Breast epithelium (tissue), 4 donors: ENCODE data around the gene RFX3. TPM values are rescaled to one million over a fixed set of nuclear protein-coding genes. Genes with fewer than 3 reads are reported as not detected.

Experiments
- DNase-seq, 2 donors: peaks; one replicate each; pipeline ENCODE4 v3.0.0-alpha.2; 2019; ENCODE audit warnings: low spot score in 2 of 2
- H3K27ac ChIP-seq, 2 donors: fragments of 200-600 bp; sonication (generic) in 1 of 2; one replicate each; pipeline ENCODE4 v1.5.1; 2016 to 2019; ENCODE audit warnings: mild to moderate bottlenecking in 1 of 2
- H3K27me3 ChIP-seq, 2 donors: fragments of 200-600 bp; sonication (generic) in 1 of 2; one replicate each; pipeline versions ENCODE4 v1.5.1 to v1.6.0; 2017 to 2019; ENCODE audit warnings: control low read depth in 1 of 2, mild to moderate bottlenecking in 1 of 2
- H3K36me3 ChIP-seq: fragments of 200-600 bp; one replicate; pipeline ENCODE4 v1.5.1; 2019
- H3K4me1 ChIP-seq, 2 donors: fragments of 200-600 bp; sonication (generic); one replicate each; pipeline ENCODE4 v1.5.1; 2016 to 2019; ENCODE audit warnings: control low read depth in 1 of 2
- H3K4me3 ChIP-seq, 3 donors: fragments of 200-600 bp; sonication (generic); 1 replicate in 2 of 3; 2 replicates in 1 of 3; pipeline ENCODE4 v1.5.1; 2016 to 2019; ENCODE audit warnings: mild to moderate bottlenecking in 3 of 3, moderate library complexity in 2 of 3
- H3K9me3 ChIP-seq, 2 donors: fragments of 200-600 bp; sonication (generic) in 1 of 2; one replicate each; pipeline ENCODE4 v1.5.1; 2016 to 2019; ENCODE audit warnings: control low read depth in 1 of 2
- POLR2A ChIP-seq: fragments of 450-650 bp; IDR thresholded peaks from one replicate; pipeline ENCODE4 v1.6.1; 2016; ENCODE audit warnings: antibody characterized with exemption, mild to moderate bottlenecking, moderate library complexity
- POLR2AphosphoS5 ChIP-seq, 3 donors: sonication (generic); formaldehyde crosslinking; IDR thresholded peaks; one replicate each; pipeline ENCODE4 v1.6.1; 2017; ENCODE audit warnings: antibody characterized with exemption in 3 of 3
- intact Hi-C: fragments of 100-400 bp; cut with DNase I; formaldehyde crosslinking; loops from one replicate; pipeline ENCODE4 v1.15.1; 2023; ENCODE audit warnings: low total_unique reads
- total RNA-seq, 3 donors: library from RNA; depleted of rRNA; stranded (reverse); fragments of >200 nt; gene quantifications; one replicate each; pipeline ENCODE4 v1.1.0, GENCODE V29; 2016
- TF ChIP-seq, protein P1 (sequence below), 3 donors: fragments of 450-650 bp; IDR thresholded peaks; one replicate each; pipeline ENCODE4 v1.5.1; 2016 to 2017; ENCODE audit warnings: antibody characterized with exemption in 3 of 3, mild to moderate bottlenecking in 3 of 3, moderate library complexity in 3 of 3

The RFX3 gene
- total RNA-seq, 3 donors from 2014 or later = 9.3 to 18.0 (median 13.8) TPM

DNA sequence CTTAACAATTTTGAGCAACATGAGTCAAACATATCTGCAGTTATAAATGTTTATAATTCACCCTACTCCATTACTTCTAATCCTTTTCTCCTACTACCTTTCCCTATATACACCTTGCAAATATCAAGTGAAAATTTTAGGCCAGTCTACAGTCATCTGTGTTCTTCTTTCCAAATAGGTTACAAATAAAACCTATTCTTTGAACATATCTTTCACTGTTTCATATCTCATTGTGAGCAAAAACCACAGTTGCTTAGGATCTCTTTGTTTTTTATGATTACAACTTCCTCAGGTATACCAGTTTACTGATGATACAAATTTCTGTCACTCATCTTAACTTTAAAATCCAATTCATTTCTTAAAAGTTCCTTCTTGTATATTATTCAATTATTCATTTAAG is 34.4 kb downstream of the RFX3 start:
- H3K27me3 ChIP-seq = no peaks in the 10 kb centered on the region
- intact Hi-C loops = no loop called here
- TF ChIP-seq POLR2AphosphoS5 (IDR thresholded peaks at IDR 0.05) (no peak), POLR2A (no peak)
- TF ChIP-seq, protein P1, sequence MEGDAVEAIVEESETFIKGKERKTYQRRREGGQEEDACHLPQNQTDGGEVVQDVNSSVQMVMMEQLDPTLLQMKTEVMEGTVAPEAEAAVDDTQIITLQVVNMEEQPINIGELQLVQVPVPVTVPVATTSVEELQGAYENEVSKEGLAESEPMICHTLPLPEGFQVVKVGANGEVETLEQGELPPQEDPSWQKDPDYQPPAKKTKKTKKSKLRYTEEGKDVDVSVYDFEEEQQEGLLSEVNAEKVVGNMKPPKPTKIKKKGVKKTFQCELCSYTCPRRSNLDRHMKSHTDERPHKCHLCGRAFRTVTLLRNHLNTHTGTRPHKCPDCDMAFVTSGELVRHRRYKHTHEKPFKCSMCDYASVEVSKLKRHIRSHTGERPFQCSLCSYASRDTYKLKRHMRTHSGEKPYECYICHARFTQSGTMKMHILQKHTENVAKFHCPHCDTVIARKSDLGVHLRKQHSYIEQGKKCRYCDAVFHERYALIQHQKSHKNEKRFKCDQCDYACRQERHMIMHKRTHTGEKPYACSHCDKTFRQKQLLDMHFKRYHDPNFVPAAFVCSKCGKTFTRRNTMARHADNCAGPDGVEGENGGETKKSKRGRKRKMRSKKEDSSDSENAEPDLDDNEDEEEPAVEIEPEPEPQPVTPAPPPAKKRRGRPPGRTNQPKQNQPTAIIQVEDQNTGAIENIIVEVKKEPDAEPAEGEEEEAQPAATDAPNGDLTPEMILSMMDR (IDR thresholded peaks at IDR 0.05) = no peak
- H3K27ac ChIP-seq = no peak overlapping the region
- H3K36me3 ChIP-seq = no peaks in the 10 kb centered on the region
- H3K4me1 ChIP-seq = no peaks in the 10 kb centered on the region
- no peaks in the 10 kb centered on the region for H3K9me3 ChIP-seq
- DNase-seq = no peak
- H3K4me3 ChIP-seq = no peak overlapping the region

DNA sequence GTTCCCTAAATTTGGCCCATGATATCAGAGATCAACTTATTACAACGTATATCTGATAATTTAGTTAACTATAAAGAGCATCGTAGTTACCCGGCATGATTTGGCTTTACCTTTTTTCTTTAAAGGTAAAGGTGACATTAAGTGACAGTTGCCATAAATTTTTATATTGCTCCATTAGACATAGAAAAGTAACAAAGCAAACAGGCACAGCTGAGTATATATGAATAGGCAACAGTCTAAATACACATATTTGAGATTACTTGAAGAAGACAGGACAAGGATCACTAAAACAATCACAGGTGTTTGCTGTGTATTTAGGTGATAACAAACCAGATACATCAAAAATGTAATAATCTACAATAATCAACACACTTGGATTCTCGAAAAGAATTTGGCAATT is 34.8 kb downstream of the RFX3 start:
- H3K27me3 ChIP-seq = no peaks in the 10 kb centered on the region
- TF ChIP-seq POLR2AphosphoS5 (IDR thresholded peaks at IDR 0.05) (no peak), POLR2A (no peak)
- TF ChIP-seq, protein P1 (IDR thresholded peaks at IDR 0.05) = no peak
- intact Hi-C loops = no loop called here
- no peak overlapping the region for H3K4me3 ChIP-seq
- H3K36me3 ChIP-seq = no peaks in the 10 kb centered on the region
- no peaks in the 10 kb centered on the region for H3K9me3 ChIP-seq
- DNase-seq = no peak
- no peaks in the 10 kb centered on the region for H3K4me1 ChIP-seq
- H3K27ac ChIP-seq = no peak overlapping the region

DNA sequence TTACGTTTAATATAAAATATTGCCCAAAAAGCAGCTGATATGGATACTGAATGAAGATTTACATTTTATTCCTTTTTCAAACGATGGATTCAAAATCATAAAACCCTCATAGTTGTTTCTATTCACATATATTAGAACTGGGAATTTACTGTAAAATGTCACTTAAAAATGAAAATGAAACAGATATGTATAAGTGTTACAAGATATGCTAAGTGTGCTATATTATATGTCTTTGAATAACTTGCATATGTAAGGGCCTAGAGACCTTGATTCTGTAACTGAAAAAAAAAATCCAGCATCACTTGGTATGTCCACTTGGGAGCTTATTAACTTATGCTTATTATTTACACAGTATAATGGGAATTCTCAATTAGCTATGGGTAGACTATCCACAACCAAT is 43.2 kb downstream of the RFX3 start:
- Histone ChIP-seq H3K9me3 (peaks cover 0 to 3% of the 10 kb centered on the region in 2 donors), H3K27ac (no peak overlapping the region), H3K4me1 (no peaks in the 10 kb centered on the region), H3K4me3 (no peak overlapping the region), H3K36me3 (no peaks in the 10 kb centered on the region), H3K27me3 (no peaks in the 10 kb centered on the region)
- TF ChIP-seq POLR2AphosphoS5 (IDR thresholded peaks at IDR 0.05) = no peak
- intact Hi-C loops = no loop called here
- no peak for DNase-seq

DNA sequence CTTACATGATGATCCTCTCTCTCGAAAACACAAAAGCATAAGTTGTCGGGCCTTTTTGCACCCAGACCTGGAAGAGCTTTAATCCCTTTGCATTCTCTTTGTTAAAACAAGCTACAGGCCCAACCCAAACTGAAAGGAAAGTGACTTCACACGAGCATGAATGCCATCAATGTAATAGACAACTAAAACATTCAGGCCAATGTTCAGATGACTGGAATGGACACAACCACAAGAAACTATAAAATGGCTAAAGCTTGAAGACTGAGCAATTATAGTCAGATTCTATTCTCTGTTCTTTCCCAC is 45.5 kb downstream of the RFX3 start:
- H3K4me1 ChIP-seq = no peaks in the 10 kb centered on the region
- no peak for DNase-seq
- peaks cover 0 to 6% of the 10 kb centered on the region in 2 donors for H3K9me3 ChIP-seq
- intact Hi-C loops = no loop called here
- no peaks in the 10 kb centered on the region for H3K36me3 ChIP-seq
- no peak overlapping the region for H3K4me3 ChIP-seq
- TF ChIP-seq POLR2A = no peak
- no peak for TF ChIP-seq POLR2AphosphoS5 (IDR thresholded peaks at IDR 0.05)
- TF ChIP-seq, protein P1 (IDR thresholded peaks at IDR 0.05) = no peak
- H3K27ac ChIP-seq = no peak overlapping the region
- H3K27me3 ChIP-seq = no peaks in the 10 kb centered on the region

DNA sequence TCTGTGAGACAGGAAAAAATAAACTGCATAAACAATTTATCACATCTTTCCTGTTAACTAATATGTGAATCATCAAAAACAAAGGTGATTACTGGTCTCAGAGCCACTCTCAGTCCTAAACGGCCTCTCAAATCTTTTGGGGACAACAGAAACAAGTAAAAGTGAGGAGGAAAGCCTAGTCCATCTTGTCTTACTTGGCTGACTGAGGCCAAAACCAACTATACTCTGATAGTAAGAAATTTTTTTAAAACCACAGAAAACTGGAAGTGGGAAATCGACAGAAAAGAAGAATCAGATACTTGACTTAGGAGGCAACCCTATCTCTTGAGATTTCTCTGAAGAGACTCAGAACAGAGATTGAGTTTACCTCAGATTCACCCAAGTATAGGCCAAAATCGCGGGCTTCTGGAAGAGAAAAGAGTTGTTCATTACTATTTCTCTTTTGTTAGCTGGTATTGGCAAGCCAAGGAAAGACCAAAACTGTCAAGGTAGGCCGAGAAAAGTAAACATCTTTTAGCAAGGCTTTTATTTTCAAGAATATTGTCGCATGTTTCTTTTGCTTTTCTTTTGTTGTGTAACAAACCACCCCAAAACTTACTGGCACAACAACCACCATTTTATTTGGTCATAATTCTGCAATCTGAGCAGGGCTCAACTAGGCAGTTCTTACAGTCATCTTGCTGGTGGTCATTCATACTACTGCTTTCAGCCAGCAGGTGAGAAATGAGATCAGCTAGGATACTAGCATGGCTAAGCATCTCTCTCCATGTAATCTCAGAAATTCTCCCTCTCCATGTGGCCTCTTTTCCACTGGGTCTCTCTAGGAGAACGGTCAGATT is 46.1 kb downstream of the RFX3 start:
- intact Hi-C loops = no loop called here
- DNase-seq = no peak
- H3K27ac ChIP-seq = no peak overlapping the region
- H3K36me3 ChIP-seq = no peaks in the 10 kb centered on the region
- H3K9me3 ChIP-seq = peaks cover 0 to 6% of the 10 kb centered on the region in 2 donors
- H3K4me1 ChIP-seq = no peaks in the 10 kb centered on the region
- no peak for TF ChIP-seq POLR2AphosphoS5 (IDR thresholded peaks at IDR 0.05)
- no peak overlapping the region for H3K4me3 ChIP-seq
- no peaks in the 10 kb centered on the region for H3K27me3 ChIP-seq

DNA sequence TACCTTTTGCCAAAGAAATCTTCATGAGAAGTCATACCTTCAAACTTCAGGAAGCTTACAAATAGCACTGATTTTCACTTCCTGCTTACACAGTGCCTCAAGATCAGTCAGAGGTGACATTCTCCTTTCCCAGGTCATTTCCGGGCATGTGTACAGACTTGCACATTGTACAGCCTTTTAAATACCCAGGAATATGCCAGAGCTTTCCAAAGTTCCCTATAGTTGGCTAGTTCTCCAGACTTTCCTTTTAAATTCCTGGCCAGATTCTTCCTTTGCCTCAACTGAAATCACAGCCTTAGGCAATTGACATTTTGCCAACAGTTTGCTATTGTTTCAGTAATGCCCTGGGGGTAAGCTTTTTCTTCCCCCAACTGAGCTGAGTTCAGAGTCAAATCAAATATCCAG is 47.2 kb downstream of the RFX3 start:
- no peak for TF ChIP-seq POLR2AphosphoS5 (IDR thresholded peaks at IDR 0.05)
- TF ChIP-seq, protein P1 (IDR thresholded peaks at IDR 0.05) = no peak
- Histone ChIP-seq H3K36me3 (no peaks in the 10 kb centered on the region), H3K4me3 (no peak overlapping the region), H3K4me1 (no peaks in the 10 kb centered on the region), H3K27ac (no peak overlapping the region), H3K27me3 (no peaks in the 10 kb centered on the region), H3K9me3 (peaks cover 0 to 6% of the 10 kb centered on the region in 2 donors)
- intact Hi-C loops = no loop called here
- no peak for DNase-seq
